Measurements from ENCODE around the gene HLA-A. TPM values are rescaled to one million over a fixed set of nuclear protein-coding genes. Genes with fewer than 3 reads are reported as not detected.

HLA-A gene
- total RNA-seq, 1 donor from 2014 or later, result 1,705 TPM

DNA sequence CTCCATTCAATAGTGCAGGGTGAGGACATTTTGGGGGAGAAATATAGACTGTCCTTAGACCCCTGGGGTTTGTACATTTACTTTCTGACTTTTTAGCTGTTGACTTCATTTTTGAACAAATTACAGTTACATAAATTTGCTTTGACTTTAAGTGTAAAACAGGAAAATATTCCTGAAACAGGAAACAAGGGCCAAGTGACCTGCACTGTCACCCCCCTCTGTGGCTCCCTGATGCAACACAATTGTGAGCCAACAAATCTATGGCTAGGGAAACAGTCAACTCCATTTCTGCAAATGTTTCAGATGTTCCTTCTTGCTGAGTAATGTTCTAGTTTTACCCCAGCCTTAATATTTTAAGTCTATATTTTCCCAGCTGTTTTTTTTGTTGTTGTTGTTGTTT lies 39.8 kb downstream of the HLA-A start:
- intact Hi-C loops (cut with micrococcal nuclease), result no loop called here

DNA sequence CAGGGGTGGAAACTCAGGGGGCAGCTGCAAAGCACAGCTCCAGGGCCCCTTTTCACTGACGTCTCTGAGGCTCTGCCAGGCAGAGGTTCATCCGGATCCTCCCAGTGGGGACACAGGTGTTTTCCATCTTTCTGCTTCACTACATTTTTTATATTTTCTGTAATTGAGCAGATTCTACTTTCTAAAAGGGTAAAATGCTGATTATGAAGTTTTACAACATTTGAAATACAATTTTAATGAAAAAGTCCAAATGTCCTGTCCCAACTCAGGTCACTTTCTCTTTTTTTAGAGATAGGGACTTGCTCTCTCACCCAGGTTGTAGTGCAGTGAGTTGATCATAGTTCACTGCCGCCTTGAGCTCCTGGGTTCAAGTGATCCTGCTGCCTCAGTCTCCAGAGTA lies 41.9 kb downstream of the HLA-A start:
- intact Hi-C loops (cut with micrococcal nuclease), result no loop called here

DNA sequence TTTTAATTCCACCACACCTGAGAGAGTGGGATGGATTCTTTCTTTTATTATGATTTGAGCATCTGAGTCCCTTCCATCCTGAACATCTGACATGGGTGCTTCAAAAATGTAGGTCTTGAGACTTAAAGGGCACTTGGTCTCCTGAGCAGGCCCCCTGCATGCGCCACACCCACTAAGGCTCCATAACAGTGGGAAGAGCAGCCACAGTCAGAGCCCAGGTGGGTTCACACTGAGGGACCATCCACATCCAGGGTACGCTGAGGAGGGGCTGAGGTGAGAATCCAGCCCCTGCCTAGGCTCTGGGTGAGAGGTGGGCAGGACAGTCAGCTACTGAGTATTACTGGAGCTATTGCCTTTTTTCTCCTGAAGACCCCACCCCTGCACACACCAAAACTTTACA lies 42.7 kb downstream of the HLA-A start:
- intact Hi-C loops (cut with micrococcal nuclease), result no loop called here

DNA sequence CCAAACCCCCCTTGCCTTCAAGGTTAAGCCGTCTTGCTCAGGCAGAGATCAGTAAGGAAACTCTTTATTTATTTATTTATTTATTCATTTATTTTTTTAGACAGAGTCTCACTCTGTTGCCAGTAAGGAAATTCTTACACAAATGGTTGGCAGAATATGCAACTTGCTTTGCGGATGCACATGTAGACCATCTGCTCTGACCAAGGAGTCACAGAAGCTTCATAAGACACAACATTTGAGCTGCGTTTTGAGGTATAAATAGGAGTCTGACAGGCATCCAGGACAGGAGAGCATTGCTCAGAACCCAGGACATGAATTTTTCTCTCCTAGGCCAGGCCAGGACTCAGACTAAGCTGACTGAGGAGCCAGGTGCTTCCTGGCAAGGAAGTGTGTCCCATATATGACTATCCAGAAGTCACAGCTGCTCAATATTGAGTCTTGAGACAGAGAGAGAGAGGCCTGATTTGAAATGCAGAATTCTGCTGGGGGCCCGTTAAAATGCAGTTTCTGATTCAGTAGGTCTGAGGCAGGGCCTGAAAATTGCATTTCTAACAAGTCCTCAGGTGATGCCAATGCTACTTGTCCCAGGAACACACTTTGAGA lies 43.9 kb downstream of the HLA-A start:
- intact Hi-C loops (cut with micrococcal nuclease), result no loop called here

DNA sequence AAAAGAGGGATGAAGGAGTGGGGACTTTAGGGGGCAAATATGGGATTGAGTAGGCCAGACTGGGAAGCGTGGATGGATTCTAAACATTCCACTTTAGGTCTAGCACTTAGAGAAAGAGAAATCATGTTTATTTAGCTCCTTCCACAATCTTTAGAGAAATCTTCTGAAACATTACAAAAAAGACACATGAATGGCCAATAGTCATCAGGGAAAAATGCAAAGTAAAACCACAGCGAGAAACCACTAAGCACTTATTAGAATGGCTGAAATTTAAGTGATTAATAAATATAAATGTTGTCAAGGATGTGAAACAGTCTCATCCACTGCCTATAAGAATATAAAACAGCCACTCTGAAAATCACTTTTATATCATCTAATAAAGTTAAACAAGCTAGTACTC lies 46.9 kb downstream of the HLA-A start:
- intact Hi-C loops (cut with micrococcal nuclease), result no loop called here

DNA sequence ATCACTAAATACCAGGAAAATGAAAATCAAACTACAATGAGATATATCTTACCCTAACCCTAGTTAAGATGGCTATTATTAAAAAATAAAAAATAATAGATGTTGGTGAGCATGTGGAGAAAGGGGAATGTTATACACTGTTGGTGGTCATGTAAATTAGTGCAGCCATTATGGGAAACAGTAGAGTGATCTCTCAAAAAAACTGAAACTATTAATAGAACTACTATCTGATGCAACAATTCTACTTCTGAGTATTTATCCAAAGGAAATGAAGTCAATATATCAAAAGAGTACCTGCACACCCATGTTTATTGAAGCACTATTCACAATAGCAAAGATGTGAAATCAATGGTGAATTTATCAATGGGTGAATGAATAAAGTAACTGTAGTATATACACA lies 48.6 kb downstream of the HLA-A start:
- intact Hi-C loops (cut with micrococcal nuclease), result no loop called here

DNA sequence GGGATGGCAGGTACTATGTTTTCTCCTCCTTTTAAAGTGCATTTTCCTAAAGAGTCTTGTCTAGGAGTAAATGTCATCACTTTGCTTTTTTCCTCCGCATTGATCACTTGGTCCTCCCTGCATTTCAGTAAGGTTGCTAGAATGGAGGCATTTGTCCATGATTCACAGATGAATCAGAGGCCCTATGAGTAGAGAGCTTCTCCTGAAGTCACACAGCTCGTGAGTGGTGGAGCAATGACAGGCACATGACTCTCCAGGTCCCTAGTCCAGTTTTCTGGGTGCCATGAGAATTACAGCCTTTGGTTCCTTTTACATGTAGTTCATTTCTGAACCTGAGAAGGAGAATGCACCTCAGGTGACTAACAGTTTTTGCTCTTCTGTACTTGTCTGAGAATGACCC lies 50.5 kb downstream of the HLA-A start:
- intact Hi-C loops (cut with micrococcal nuclease), result no loop called here

DNA sequence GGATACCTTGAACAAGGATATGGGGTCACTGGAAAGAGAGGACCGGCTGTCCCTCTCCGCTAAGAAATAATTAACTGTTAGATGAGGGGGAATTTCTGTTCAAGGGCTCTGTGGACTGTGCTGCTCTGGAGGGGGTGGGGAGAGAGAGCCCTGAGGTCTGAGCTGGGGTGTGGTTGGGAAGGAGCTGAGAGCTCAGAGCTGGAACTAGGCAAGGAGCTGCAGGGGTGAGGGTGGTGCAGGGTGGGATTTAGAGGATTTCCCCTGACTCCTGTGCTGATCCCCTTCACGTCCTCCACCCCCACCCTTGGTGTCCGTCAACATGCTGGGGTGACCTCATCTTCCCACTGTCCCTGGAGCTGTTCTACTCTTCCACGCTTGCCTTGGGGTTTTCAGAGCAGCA lies 52.5 kb downstream of the HLA-A start:
- intact Hi-C loops (cut with micrococcal nuclease), result no loop called here

DNA sequence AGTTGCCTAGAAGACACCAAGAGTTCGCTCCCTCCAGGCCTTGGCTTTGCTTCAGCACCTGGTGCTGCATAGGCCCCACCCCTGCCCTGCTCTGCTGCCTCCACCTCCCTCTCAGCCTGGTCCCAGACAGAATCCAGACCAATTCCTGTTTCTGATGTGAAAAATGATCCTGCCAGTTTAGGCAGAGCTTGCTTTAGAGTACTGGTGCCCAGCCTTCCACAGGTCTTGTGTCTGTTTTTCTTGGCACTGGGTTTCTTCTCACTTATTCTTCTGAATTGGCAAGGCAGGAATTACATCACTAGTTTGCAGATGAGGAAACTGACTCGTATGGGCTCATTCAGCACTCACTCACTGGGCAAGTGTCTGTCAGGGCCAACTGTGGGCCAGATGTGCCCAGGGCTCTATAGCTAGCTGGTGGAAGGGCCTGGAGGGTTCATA lies 53.0 kb downstream of the HLA-A start:
- intact Hi-C loops (cut with micrococcal nuclease), result no loop called here

Other genes starting within 250 kb of the HLA-A start
- 285 and 293 TPM in 2 replicates for gene HLA-F, start 219.1 kb upstream of the HLA-A start, total RNA-seq
- gene HLA-G, start 114.7 kb upstream of the HLA-A start, total RNA-seq, result 1.7 and 1.8 TPM in 2 replicates
- gene POLR1H, start 118.7 kb downstream of the HLA-A start, total RNA-seq, result 69.6 and 72.2 TPM in 2 replicates
- gene PPP1R11, start 124.7 kb downstream of the HLA-A start, total RNA-seq, result 57.0 and 59.6 TPM in 2 replicates
- gene RNF39, start 133.2 kb downstream of the HLA-A start, total RNA-seq, result not detected in 2 replicates
- not detected in 2 replicates for gene TRIM31, start 170.6 kb downstream of the HLA-A start, total RNA-seq
- gene TRIM40, start 193.6 kb downstream of the HLA-A start, total RNA-seq, result not detected in 2 replicates
- gene TRIM10, start 218.7 kb downstream of the HLA-A start, total RNA-seq, result 0.05 TPM in 1 of 2 replicates, not detected in the other
- 0.25 TPM in 1 of 2 replicates, not detected in the other for gene TRIM15, start 221.0 kb downstream of the HLA-A start, total RNA-seq